Adrenal gland (tissue), 12 donors: ENCODE data around the gene TMEM94. TPM values are rescaled to one million over a fixed set of nuclear protein-coding genes. Genes with fewer than 3 reads are reported as not detected.
A peak's percentile ranks its signal among the peaks of the same experiment; 100 is the strongest.

Experiments used
- DNase-seq, 7 donors: peaks; one replicate each; pipeline ENCODE4 v3.0.0-alpha.2; 2019 to 2020
- H3K27ac ChIP-seq, 5 donors: fragments of 200-600 bp; sonication (generic) in 4 of 5; 1 replicate in 3 of 5; 2 replicates in 2 of 5; pipeline versions ENCODE4 v1.5.1 to v1.8.0; 2016 to 2020; ENCODE audit warnings: mild to moderate bottlenecking in 1 of 5
- H3K27me3 ChIP-seq: fragments of 200-600 bp; 2 replicates; pipeline ENCODE4 v1.8.0; 2021
- H3K36me3 ChIP-seq, 2 donors: fragments of 200-600 bp; replicated peaks in 1 of 2; 1 replicate in 1 of 2; 2 replicates in 1 of 2; pipeline versions ENCODE4 v1.5.1 to v1.8.0; 2018 to 2022
- H3K4me1 ChIP-seq, 2 donors: fragments of 200-600 bp; replicated peaks in 1 of 2; 1 replicate in 1 of 2; 2 replicates in 1 of 2; pipeline versions ENCODE4 v1.5.1 to v1.8.0; 2018 to 2021
- H3K4me3 ChIP-seq, 4 donors: fragments of 200-600 bp; sonication (generic) in 3 of 4; one replicate each; pipeline ENCODE4 v1.5.1; 2016 to 2018
- H3K9me3 ChIP-seq, 3 donors: fragments of 200-600 bp; sonication (generic) in 1 of 3; replicated peaks in 1 of 3; 1 replicate in 2 of 3; 2 replicates in 1 of 3; pipeline versions ENCODE4 v1.5.1 to v1.8.0; 2016 to 2021
- POLR2A ChIP-seq, 2 donors: fragments of 450-650 bp; IDR thresholded peaks; one replicate each; pipeline ENCODE4 v1.6.1; 2017; ENCODE audit warnings: antibody characterized with exemption in 2 of 2, mild to moderate bottlenecking in 2 of 2, moderate library complexity in 1 of 2
- WGBS, 4 donors: extraction: QIAGEN DNeasy Blood & Tissue Kit in 2 of 4; methylation state at CpG; one replicate each; pipeline versions ENCODE4 v1.1.5 to v1.1.7; 2013 to 2017; 5-methylcytosine and 5-hydroxymethylcytosine counted together
- intact Hi-C, 2 donors: fragments of 100-400 bp; cut with DNase I; formaldehyde crosslinking; loops; one replicate each; pipeline versions ENCODE4 v1.14.1 to v1.15.0; 2022 to 2023
- polyA plus RNA-seq, 3 donors: library from polyadenylated mRNA; stranded (reverse); fragments of 200-250 nt in 2 of 3; fragments of 350-450 nt in 1 of 3; fragmentation: Illumina TruSeq in 1 of 3; extraction: RNeasy Lipid Tissue Mini Kit (QIAGEN cat#74804) in 1 of 3; gene quantifications; one replicate each; pipeline ENCODE4 v1.2.3, GENCODE V29; 2013 to 2014
- total RNA-seq, 9 donors: library from RNA; depleted of rRNA in 4 of 9; stranded (reverse); fragments of >200 nt in 4 of 9; fragments of 120-200 nt in 1 of 9; fragmentation: NEBNext Ultra II Directional in 1 of 9; extraction: Animal tissue kit (Norgen Biotek cat#: 25700) in 1 of 9; gene quantifications; one replicate each; pipeline versions ENCODE4 v1.1.0 to v1.2.4, GENCODE V29; 2013 to 2023
- TF ChIP-seq, protein P1 (sequence below), 6 experiments: fragments of 450-650 bp in 4 of 6; fragments of 200-600 bp in 2 of 6; sonication (generic) in 1 of 6; IDR thresholded peaks; 1 replicate in 5 of 6; 2 replicates in 1 of 6; pipeline versions ENCODE4 v1.5.1 to v1.8.0; 2016 to 2021; ENCODE audit warnings: antibody characterized with exemption in 6 of 6, mild to moderate bottlenecking in 2 of 6, moderate library complexity in 1 of 6
- donor health status: healthy with polysubstance abuse.
- donor health status: Bipolar disorder and iron deficiency.
- donor health status: DM: yes; HTN: yes; CAD: no.
- donor health status: DM: no; HTN: no; CAD: no.
- donor health status: DM: no; HTN: no; CAD: no.
- donor health status: DM: yes; HTN: yes; CAD: no.

The TMEM94 gene
- total and polyA plus RNA-seq, 12 donors, result 65.2 to 245 (median 167) TPM

DNA sequence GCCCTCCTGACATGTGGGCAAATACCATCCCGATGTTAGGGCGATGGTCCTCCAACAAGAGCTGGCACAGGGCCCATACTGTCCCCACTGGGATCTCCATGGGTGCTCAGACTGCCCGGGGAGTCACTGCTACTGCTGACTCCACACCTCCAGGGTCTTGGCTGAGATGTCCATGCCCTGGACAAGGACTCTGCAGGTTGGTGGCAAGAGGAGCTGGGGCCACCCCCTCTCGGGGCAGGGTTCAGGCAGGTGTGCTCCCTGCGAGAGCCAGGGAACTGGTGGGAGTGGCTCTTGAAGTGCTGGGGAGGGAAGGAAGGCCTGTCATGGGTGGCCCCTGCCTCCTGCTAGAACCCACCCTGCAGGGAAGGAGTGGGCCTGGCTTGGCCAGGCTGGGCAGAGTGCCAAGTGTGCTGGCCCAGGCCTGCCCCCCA is 52.5 kb downstream of the TMEM94 start:
- peak in 1 of 7 donors; percentile 51 for DNase-seq
- 56 to 67% (median 63%) methylated on average over 1 to 5 of the region's 5 CpGs; no CpG with 5 or more reads in 1 of the 4 donors for WGBS, 4 donors
- TF ChIP-seq, protein P1, sequence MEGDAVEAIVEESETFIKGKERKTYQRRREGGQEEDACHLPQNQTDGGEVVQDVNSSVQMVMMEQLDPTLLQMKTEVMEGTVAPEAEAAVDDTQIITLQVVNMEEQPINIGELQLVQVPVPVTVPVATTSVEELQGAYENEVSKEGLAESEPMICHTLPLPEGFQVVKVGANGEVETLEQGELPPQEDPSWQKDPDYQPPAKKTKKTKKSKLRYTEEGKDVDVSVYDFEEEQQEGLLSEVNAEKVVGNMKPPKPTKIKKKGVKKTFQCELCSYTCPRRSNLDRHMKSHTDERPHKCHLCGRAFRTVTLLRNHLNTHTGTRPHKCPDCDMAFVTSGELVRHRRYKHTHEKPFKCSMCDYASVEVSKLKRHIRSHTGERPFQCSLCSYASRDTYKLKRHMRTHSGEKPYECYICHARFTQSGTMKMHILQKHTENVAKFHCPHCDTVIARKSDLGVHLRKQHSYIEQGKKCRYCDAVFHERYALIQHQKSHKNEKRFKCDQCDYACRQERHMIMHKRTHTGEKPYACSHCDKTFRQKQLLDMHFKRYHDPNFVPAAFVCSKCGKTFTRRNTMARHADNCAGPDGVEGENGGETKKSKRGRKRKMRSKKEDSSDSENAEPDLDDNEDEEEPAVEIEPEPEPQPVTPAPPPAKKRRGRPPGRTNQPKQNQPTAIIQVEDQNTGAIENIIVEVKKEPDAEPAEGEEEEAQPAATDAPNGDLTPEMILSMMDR (IDR thresholded peaks at IDR 0.05), result no peak
- no peak for TF ChIP-seq POLR2A (IDR thresholded peaks at IDR 0.05)
- intact Hi-C loops, result no loop called here
- H3K27ac ChIP-seq, result peak overlapping the region in 3 of 5 donors; percentile 32 to 93 (median 46)
- H3K9me3 ChIP-seq, result no peaks in the 10 kb centered on the region
- H3K36me3 ChIP-seq, result peaks cover 0 to 39% of the 10 kb centered on the region in 2 donors
- no peak overlapping the region for H3K4me3 ChIP-seq
- peaks cover 20 to 51% of the 10 kb centered on the region in 2 donors for H3K4me1 ChIP-seq
- no peaks in the 10 kb centered on the region for H3K27me3 ChIP-seq

DNA sequence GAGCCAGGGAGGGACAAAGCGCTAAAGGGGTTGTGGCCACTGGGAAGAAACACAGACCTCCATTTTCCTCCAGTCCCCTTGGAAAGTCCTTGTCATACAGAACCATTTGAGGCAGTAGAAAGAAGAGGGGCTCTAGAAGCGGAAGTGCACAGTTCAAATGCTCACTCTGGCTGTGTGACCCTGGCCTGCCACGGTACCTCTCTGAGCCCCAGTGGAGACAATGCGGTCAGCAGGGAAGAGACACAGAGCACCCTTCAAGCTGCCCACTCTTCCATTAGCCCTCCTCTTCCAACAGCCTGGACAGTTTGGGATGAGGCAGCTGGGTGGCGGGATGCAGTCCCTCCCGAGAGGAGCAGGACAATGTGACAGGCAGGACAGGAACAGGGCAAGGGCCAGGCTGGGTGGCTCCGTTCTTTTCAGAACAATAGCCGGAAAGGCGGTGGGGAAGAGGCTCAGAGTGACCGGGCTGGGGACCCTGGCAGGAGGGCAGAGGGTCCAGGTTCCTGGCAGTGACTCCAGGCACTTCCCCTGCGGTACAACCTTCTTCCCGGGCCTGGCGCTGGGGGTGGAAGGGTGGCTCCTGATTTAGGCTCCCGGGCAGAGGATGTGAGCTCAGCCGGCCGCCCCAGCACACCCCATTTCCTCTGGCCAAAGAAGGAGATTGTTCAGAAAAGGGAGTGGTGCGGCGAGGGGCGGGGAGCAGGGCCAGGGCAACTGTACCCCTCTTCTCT is 53.3 kb downstream of the TMEM94 start:
- H3K27ac ChIP-seq, result peak overlapping the region in 4 of 5 donors; percentile 13 to 93 (median 39)
- WGBS, 4 donors, result 62 to 80% (median 73%) methylated on average over 7 to 19 of the region's 19 CpGs
- TF ChIP-seq POLR2A (IDR thresholded peaks at IDR 0.05), result peak in 1 of 2 donors; percentile 22
- TF ChIP-seq, protein P1 (IDR thresholded peaks at IDR 0.05), result no peak
- DNase-seq, result peak in 5 of 7 donors; percentile 59 to 81 (median 61)
- H3K4me1 ChIP-seq, result peaks cover 26 to 58% of the 10 kb centered on the region in 2 donors
- H3K36me3 ChIP-seq, result peaks cover 0 to 32% of the 10 kb centered on the region in 2 donors
- intact Hi-C loops, result loop anchor here in 1 of 2 donors (5.0 to 10.0 kb wide), 2 partner anchors 32 to 185 kb away; no protein-coding TSS in a partner anchor
- H3K4me3 ChIP-seq, result peak overlapping the region in 1 of 4 donors; percentile 2
- no peaks in the 10 kb centered on the region for H3K27me3 ChIP-seq
- H3K9me3 ChIP-seq, result no peaks in the 10 kb centered on the region

DNA sequence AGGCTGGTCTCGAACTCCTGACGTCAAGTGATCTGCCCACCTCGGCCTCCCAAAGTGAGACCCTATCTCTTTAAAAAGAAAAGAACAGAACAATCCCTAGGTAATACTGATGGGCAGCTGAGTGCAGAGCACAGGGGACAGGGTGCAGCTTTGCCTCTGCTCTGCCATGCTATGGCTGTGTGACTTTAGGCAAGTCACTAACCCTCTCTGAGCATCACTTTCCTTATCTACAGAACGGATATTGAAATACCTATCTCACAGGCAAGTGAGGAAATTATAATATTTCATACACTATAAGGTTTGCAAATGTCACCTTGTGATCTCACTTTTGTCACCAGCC is 54.8 kb downstream of the TMEM94 start:
- H3K27me3 ChIP-seq, result no peaks in the 10 kb centered on the region
- no peaks in the 10 kb centered on the region for H3K9me3 ChIP-seq
- peaks cover 0 to 18% of the 10 kb centered on the region in 2 donors for H3K36me3 ChIP-seq
- DNase-seq, result no peak
- H3K27ac ChIP-seq, result peak overlapping the region in 3 of 5 donors; percentile 21 to 93 (median 86)
- intact Hi-C loops, result loop anchor here in 1 of 2 donors (5.0 to 10.0 kb wide), 2 partner anchors 34 to 186 kb away; no protein-coding TSS in a partner anchor
- H3K4me1 ChIP-seq, result peaks cover 26 to 59% of the 10 kb centered on the region in 2 donors
- H3K4me3 ChIP-seq, result peak overlapping the region in 1 of 4 donors; percentile 28
- TF ChIP-seq, protein P1 (IDR thresholded peaks at IDR 0.05), result no peak
- no peak for TF ChIP-seq POLR2A (IDR thresholded peaks at IDR 0.05)
- 76 to 83% (median 76%) methylated on average over 4 of the region's 4 CpGs for WGBS, 4 donors
